Panc1 (cell line): Measurements from ENCODE around the gene PACSIN3. TPM values are rescaled to one million over a fixed set of nuclear protein-coding genes. Genes with fewer than 3 reads are reported as not detected.

Experiments
- ATAC-seq: fragments of 200-7000 bp; cut with Tn5 transposase; 2 replicates; pipeline ENCODE4 v1.9.1; 2020; ENCODE audit warnings: mild to moderate bottlenecking, moderate library complexity
- BruUV-seq: library from RNA; stranded (reverse); fragments of 400-500 nt; replicated peaks from 2 replicates; lab custom pipeline; 2021; lab: Mats Ljungman, UMichigan
- CTCF ChIA-PET: fragments of 300-600 bp; sonication (Branson Sonifier 250); formaldehyde crosslinking; loops from one replicate; lab custom pipeline; 2022; ENCODE audit warnings: antibody characterized with exemption; lab: Charles Lee
- POLR2A ChIA-PET: fragments of 300-600 bp; sonication (Branson Sonifier 250); formaldehyde crosslinking; loops from one replicate; lab custom pipeline; 2022; ENCODE audit warnings: antibody characterized with exemption; lab: Charles Lee
- DNase-seq: peaks from one replicate; pipeline ENCODE4 v3.0.0-alpha.2; 2010; ENCODE audit warnings: low read depth, low spot score
- H3K27ac ChIP-seq: 2 replicates; pipeline ENCODE4 v1.5.1; 2011; ENCODE audit warnings: mild to moderate bottlenecking, low read length, inconsistent platforms
- H3K27me3 ChIP-seq: fragments of 200-500 bp; sonication (Bioruptor generic); 2 replicates; pipeline ENCODE4 v1.6.0; 2014; ENCODE audit warnings: low read length, inconsistent platforms; ENCODE audit not compliant: control insufficient read depth, insufficient read depth
- H3K36me3 ChIP-seq: fragments of 200-500 bp; sonication (Bioruptor generic); 2 replicates; pipeline ENCODE4 v1.5.1; 2014; ENCODE audit warnings: inconsistent platforms, mild to moderate bottlenecking, low read length, moderate library complexity; ENCODE audit not compliant: control insufficient read depth, insufficient read depth
- H3K4me1 ChIP-seq: 2 replicates; pipeline ENCODE4 v1.5.1; 2011; ENCODE audit warnings: inconsistent platforms, mild to moderate bottlenecking, low read length, moderate library complexity; ENCODE audit not compliant: control insufficient read depth, insufficient read depth
- H3K4me3 ChIP-seq, 2 experiments: 2 replicates each; pipeline ENCODE4 v1.5.1; 2011 to 2012; ENCODE audit warnings: low read depth in 2 of 2, low read length in 2 of 2, mild to moderate bottlenecking in 2 of 2, inconsistent platforms in 1 of 2, moderate library complexity in 1 of 2
- H3K9me3 ChIP-seq: fragments of 200-500 bp; sonication (Bioruptor generic); 2 replicates; pipeline ENCODE4 v1.5.1; 2014; ENCODE audit warnings: low read depth, mild to moderate bottlenecking, inconsistent platforms, low read length, moderate library complexity; ENCODE audit not compliant: control insufficient read depth, insufficient read depth
- CTCF ChIP-seq: fragments of 450-650 bp; IDR thresholded peaks from 2 replicates; pipeline ENCODE4 v1.5.1; 2017; ENCODE audit warnings: mild to moderate bottlenecking
- POLR2AphosphoS5 ChIP-seq: IDR thresholded peaks from 2 replicates; pipeline ENCODE4 v1.6.1; 2012; ENCODE audit warnings: mild to moderate bottlenecking, low read depth, low read length, moderate library complexity
- REST ChIP-seq, 2 experiments: IDR thresholded peaks; 2 replicates each; pipeline ENCODE4 v1.6.1; 2011 to 2012; ENCODE audit warnings: low read depth in 2 of 2, control low read depth in 1 of 2, low read length in 1 of 2, mild to moderate bottlenecking in 1 of 2, moderate library complexity in 1 of 2; ENCODE audit not compliant: insufficient read depth in 1 of 2
- SIN3A ChIP-seq: IDR thresholded peaks from 2 replicates; pipeline ENCODE4 v1.6.1; 2012; ENCODE audit warnings: low read depth, mild to moderate bottlenecking, low read length, moderate library complexity, borderline replicate concordance; ENCODE audit not compliant: insufficient read depth
- TCF7L2 ChIP-seq: IDR thresholded peaks from 2 replicates; pipeline ENCODE4 v1.6.1; 2011; ENCODE audit warnings: mild to moderate bottlenecking, low read depth, low read length, inconsistent platforms
- in situ Hi-C: cut with HindIII; loops from 2 replicates; pipeline ENCODE4 v1.10.0; 2016; ENCODE audit warnings: low sequenced_read_pairs, low pct_unique_long_range_greater_than_20kb
- intact Hi-C: fragments of 100-400 bp; cut with micrococcal nuclease; formaldehyde crosslinking; loops from one replicate; pipeline ENCODE4 v1.10.0; 2022; ENCODE audit not compliant: unreplicated experiment
- total RNA-seq: library from RNA; stranded (reverse); gene quantifications from one replicate; pipeline ENCODE4 v1.2.1, GENCODE V29; 2021; ENCODE audit not compliant: unreplicated experiment

The PACSIN3 gene
- total RNA-seq, 1 experiment from 2014 or later, result 45.3 TPM

- no TSS peak for BruUV-seq
- Histone ChIP-seq H3K27ac (peak overlapping the region; percentile 31; the same call in 1 of the 2 replicates), H3K36me3 (peaks cover 4% of the 10 kb centered on the region; the same call in 1 of the 2 replicates), H3K27me3 (no peaks in the 10 kb centered on the region), H3K4me1 (peaks cover 22% of the 10 kb centered on the region), H3K9me3 (no peaks in the 10 kb centered on the region), H3K4me3 (no peak overlapping the region)
- CTCF ChIA-PET, result interaction anchor here (0.6 to 0.9 kb wide), 2 partner anchors 14 to 300 kb away, joined by 3 to 5 read pairs; no protein-coding TSS in a partner anchor
- TF ChIP-seq REST (IDR thresholded peaks at IDR 0.05; ENCODE audit: insufficient read depth in 1 of 2, low read depth in 2 of 2, low read length in 1 of 2), result no peak
- no peak for TF ChIP-seq CTCF
- TF ChIP-seq SIN3A, result no peak
- TF ChIP-seq POLR2AphosphoS5, result no peak
- no peak for TF ChIP-seq TCF7L2
- in situ Hi-C loops (no loop called here), intact Hi-C loops (no loop called here)
- POLR2A ChIA-PET, result interaction anchor here (0.6 to 0.8 kb wide), 2 partner anchors 46 to 50 kb away, joined by 4 to 5 read pairs; no protein-coding TSS in a partner anchor
- DNase-seq (peak; percentile 76), ATAC-seq (peak; percentile 46; the same call in 1 of the 2 replicates)
Measured at GRCh38 chr11:47220401-47220821, 34.2 kb upstream of the PACSIN3 start.

- Histone ChIP-seq H3K4me3 (peak overlapping the region; percentile 83 to 97), H3K36me3 (peaks cover 2% of the 10 kb centered on the region; the same call in 1 of the 2 replicates), H3K9me3 (no peaks in the 10 kb centered on the region), H3K27me3 (no peaks in the 10 kb centered on the region), H3K4me1 (peaks cover 22% of the 10 kb centered on the region), H3K27ac (peak overlapping the region; percentile 95)
- no peak for TF ChIP-seq CTCF
- no peak for TF ChIP-seq TCF7L2
- TF ChIP-seq SIN3A, result no peak
- no peak for TF ChIP-seq REST (IDR thresholded peaks at IDR 0.05; ENCODE audit: insufficient read depth in 1 of 2, low read depth in 2 of 2, low read length in 1 of 2)
- TF ChIP-seq POLR2AphosphoS5, result no peak
- DNase-seq (no peak), ATAC-seq (peak; percentile 55)
- in situ Hi-C loops, result no loop called here
- intact Hi-C loops, result loop anchor here (1.0 kb wide), 1 partner anchor 29 kb away; no protein-coding TSS in a partner anchor
- POLR2A ChIA-PET, result no interaction called here
- CTCF ChIA-PET, result interaction anchor here (0.6 to 0.8 kb wide), 2 partner anchors 139 to 747 kb away, joined by 3 to 4 read pairs; no protein-coding TSS in a partner anchor
- TSS peak; percentile 58 for BruUV-seq
Measured at GRCh38 chr11:47216121-47216798, 30.0 kb upstream of the PACSIN3 start.
